Activated CD4-positive, alpha-beta T cell treated with anti-CD3 and anti-CD28 coated beads for 36 hours (primary cell): ENCODE data around the gene PKIB. TPM values are rescaled to one million over a fixed set of nuclear protein-coding genes. Genes with fewer than 3 reads are reported as not detected.

Experiments
- ATAC-seq: fragments of 200-7000 bp; cut with Tn5 transposase; one replicate; pipeline ENCODE4 v1.10.0; 2021; ENCODE audit warnings: mild to moderate bottlenecking, moderate library complexity
- CTCF ChIA-PET: fragments of 350-600 bp; sonication (Branson Sonifier 250); formaldehyde crosslinking; loops from one replicate; lab custom pipeline; 2021; ENCODE audit warnings: antibody characterized with exemption; lab: Charles Lee
- POLR2A ChIA-PET: fragments of 350-600 bp; sonication (Branson Sonifier 250); formaldehyde crosslinking; loops from one replicate; lab custom pipeline; 2021; ENCODE audit warnings: antibody characterized with exemption, inconsistent platforms; lab: Charles Lee
- DNase-seq: peaks from one replicate; pipeline ENCODE4 v3.0.0-alpha.2; 2020
- H3K27ac Mint-ChIP-seq: one replicate; pipeline ENCODE4 v1.8.0; 2021; ENCODE audit warnings: mixed read lengths
- H3K27me3 Mint-ChIP-seq: one replicate; pipeline ENCODE4 v1.8.0; 2021; ENCODE audit warnings: mixed read lengths
- H3K36me3 Mint-ChIP-seq: one replicate; pipeline ENCODE4 v1.8.0; 2021; ENCODE audit warnings: low read depth, mixed read lengths
- H3K4me1 Mint-ChIP-seq: one replicate; pipeline ENCODE4 v1.8.0; 2021; ENCODE audit warnings: mixed read lengths
- H3K4me3 Mint-ChIP-seq: one replicate; pipeline ENCODE4 v1.8.0; 2021; ENCODE audit warnings: mild to moderate bottlenecking, moderate library complexity, mixed read lengths
- H3K9me3 Mint-ChIP-seq: one replicate; pipeline ENCODE4 v1.8.0; 2021; ENCODE audit warnings: low read depth, mixed read lengths
- intact Hi-C, 2 experiments: fragments of 100-400 bp; cut with DNase I in 1 of 2; cut with micrococcal nuclease in 1 of 2; formaldehyde crosslinking; loops; one replicate each; pipeline versions ENCODE4 v1.14.2 to v1.15.1; 2022 to 2024; cut with DNase I, micrococcal nuclease
- total RNA-seq, 2 experiments: library from RNA; stranded (reverse); gene quantifications; one replicate each; pipeline ENCODE4 v1.2.3, GENCODE V29; 2021

The PKIB gene
- total RNA-seq, 2 experiments from 2014 or later, result 2.5 to 3.1 TPM

DNA sequence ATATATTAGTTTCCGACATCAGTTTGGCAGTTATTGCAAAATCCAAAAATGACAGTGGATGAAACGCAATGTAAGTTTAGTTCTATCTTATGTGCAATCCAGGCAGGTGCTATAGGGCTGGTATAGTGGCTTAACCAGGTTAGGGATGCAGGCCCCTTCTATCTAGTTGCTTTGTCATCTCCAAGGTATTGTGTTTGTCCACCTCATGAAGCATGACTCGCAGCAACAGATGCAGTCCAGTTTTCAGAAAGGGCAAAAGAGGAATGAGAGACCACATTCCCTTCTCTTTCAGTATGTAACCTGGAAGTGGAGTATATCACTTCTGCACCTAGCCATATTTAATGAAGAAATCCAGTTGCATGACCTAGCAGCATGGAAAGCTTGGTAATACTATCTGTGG lies 59.7 kb downstream of the PKIB start:
- Mint-ChIP-seq H3K27ac (no peak overlapping the region), H3K27me3 (peaks cover 2% of the 10 kb centered on the region), H3K36me3 (no peaks in the 10 kb centered on the region), H3K9me3 (no peaks in the 10 kb centered on the region), H3K4me1 (no peaks in the 10 kb centered on the region), H3K4me3 (no peak overlapping the region)
- ATAC-seq (no peak), DNase-seq (no peak)
- POLR2A ChIA-PET, result no interaction called here
- CTCF ChIA-PET, result no interaction called here
- intact Hi-C loops, result no loop called here

DNA sequence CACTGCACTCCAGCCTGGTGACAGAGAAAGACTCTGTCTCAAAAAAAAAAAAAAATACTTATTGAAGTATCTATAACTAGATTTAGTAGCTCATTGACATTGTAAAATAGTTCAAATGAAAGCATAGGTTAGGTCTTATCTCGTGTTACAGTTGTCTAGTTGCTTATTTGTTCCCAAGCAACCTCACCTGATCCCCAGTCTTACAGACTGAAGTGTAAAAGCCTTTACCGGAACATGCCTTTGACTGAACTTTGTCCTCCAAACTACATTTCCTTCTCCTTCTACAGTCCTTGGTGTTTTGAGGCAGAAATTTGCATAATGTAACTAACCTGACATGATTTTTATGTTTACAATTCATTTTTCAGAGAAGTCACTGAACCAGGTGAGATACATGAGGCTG lies 61.0 kb downstream of the PKIB start:
- H3K36me3 Mint-ChIP-seq, result no peaks in the 10 kb centered on the region
- H3K4me1 Mint-ChIP-seq, result no peaks in the 10 kb centered on the region
- CTCF ChIA-PET, result no interaction called here
- intact Hi-C loops, result no loop called here
- no peak overlapping the region for H3K4me3 Mint-ChIP-seq
- DNase-seq, result no peak
- POLR2A ChIA-PET, result no interaction called here
- H3K27me3 Mint-ChIP-seq, result peaks cover 2% of the 10 kb centered on the region
- ATAC-seq, result no peak
- H3K9me3 Mint-ChIP-seq, result no peaks in the 10 kb centered on the region
- H3K27ac Mint-ChIP-seq, result no peak overlapping the region

DNA sequence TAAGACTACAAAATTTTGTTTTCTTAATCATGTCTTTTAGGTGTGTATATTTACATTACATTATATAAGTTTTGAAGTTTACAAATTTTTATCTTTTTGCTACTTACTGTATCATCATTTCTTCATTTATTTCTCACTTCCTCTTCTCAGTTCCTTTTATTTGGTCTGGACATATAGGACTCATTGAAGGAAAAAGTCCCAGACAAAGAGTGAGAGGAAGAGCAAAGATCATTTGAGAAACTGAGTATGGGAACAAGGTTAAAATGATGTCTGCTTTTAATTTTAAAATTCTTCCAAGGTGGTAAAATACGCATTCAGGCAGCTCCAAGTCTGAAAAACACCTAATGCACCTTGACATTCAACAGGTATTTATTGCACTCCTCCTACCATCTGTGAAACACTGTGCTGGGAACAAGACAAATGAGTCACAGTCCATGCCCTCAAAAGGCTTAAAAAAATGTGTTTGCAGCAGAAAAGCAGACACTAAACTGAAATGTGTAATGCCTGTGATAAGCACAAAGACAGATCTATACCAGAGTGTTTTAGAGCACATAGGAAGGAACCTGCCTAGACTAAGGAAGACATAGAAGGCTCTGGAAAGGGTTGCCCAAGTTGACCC lies 63.2 kb downstream of the PKIB start:
- DNase-seq, result no peak
- CTCF ChIA-PET, result interaction anchor here (0.6 kb wide), 1 partner anchor 10 kb away, joined by 3 read pairs; no protein-coding TSS in a partner anchor

DNA sequence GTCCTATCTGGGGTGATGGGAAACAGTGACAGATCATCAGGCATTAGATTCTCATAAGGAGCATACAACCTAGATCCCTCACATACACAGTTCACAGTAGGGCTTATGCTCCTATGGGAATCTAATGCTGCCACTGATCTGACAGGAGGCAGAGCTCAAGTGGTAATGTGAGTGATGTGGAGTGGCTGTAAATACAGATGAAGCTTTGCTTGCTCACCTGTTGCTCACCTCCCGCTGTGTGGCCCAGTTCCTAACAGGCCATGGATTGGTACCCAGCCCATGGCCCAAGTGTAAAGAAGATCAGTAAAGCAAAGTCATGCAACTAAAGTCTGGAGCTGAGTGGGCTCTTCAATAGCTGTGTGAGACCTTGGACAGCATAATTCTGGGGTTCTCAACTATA lies 65.9 kb downstream of the PKIB start:
- H3K36me3 Mint-ChIP-seq, result no peaks in the 10 kb centered on the region
- ChIA-PET CTCF (no interaction called here), POLR2A (no interaction called here)
- no peak for ATAC-seq
- DNase-seq, result no peak
- no peak overlapping the region for H3K4me3 Mint-ChIP-seq
- H3K4me1 Mint-ChIP-seq, result no peaks in the 10 kb centered on the region
- no peaks in the 10 kb centered on the region for H3K27me3 Mint-ChIP-seq
- no peaks in the 10 kb centered on the region for H3K9me3 Mint-ChIP-seq
- intact Hi-C loops, result no loop called here
- no peak overlapping the region for H3K27ac Mint-ChIP-seq

More for the DNA sequence above, 63.2 kb downstream of the PKIB start:
- intact Hi-C loops, result no loop called here
- H3K9me3 Mint-ChIP-seq, result no peaks in the 10 kb centered on the region
- H3K27ac Mint-ChIP-seq, result no peak overlapping the region
- no peaks in the 10 kb centered on the region for H3K36me3 Mint-ChIP-seq
- H3K27me3 Mint-ChIP-seq, result peaks cover 2% of the 10 kb centered on the region
- no peak overlapping the region for H3K4me3 Mint-ChIP-seq
- POLR2A ChIA-PET, result no interaction called here
- ATAC-seq, result no peak
- H3K4me1 Mint-ChIP-seq, result no peaks in the 10 kb centered on the region

DNA sequence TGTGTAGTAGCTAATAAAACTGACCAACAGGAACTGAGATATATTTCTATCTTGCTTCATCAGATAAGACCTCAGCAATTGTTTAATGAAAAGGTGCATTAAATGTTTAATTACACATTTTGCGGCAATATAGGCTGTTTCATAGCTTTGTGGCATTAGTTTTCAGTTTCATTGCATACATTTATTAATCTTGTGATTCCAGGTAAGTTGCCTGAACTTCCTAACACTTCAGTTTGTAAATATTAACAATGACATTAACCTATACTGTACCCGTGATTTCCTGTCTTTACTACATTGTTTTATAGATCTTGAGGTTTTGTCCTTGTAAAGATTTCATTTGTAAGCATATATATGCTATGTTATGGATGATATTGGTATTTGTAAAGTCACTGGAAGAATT lies 66.5 kb downstream of the PKIB start:
- intact Hi-C loops, result no loop called here
- CTCF ChIA-PET, result no interaction called here
- POLR2A ChIA-PET, result no interaction called here
- Mint-ChIP-seq H3K36me3 (no peaks in the 10 kb centered on the region), H3K27ac (no peak overlapping the region), H3K4me1 (no peaks in the 10 kb centered on the region), H3K27me3 (no peaks in the 10 kb centered on the region), H3K9me3 (no peaks in the 10 kb centered on the region), H3K4me3 (no peak overlapping the region)
- no peak for DNase-seq
- no peak for ATAC-seq

DNA sequence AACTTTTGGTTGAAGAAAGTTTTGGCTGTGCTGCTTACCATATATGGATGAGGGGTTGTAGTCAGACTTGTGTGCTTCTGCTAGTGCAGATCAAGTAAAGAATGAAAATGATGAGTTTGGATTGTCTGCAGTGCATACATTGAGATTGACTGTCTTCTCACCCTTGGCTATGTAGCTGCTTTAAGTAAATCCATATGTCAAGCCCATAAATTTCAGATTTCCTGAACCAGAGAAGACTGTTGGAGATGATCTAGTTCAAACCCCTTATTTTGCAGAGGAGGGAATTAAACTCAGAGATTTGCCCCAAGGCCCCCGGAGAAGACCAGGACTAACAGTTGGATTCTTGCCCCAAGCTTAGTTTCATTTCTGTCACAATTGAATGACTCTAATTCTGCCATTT lies 67.2 kb downstream of the PKIB start:
- Mint-ChIP-seq H3K4me3 (no peak overlapping the region), H3K9me3 (no peaks in the 10 kb centered on the region), H3K27me3 (no peaks in the 10 kb centered on the region), H3K36me3 (no peaks in the 10 kb centered on the region), H3K27ac (no peak overlapping the region), H3K4me1 (no peaks in the 10 kb centered on the region)
- CTCF ChIA-PET, result no interaction called here
- DNase-seq, result no peak
- POLR2A ChIA-PET, result no interaction called here
- no peak for ATAC-seq
- intact Hi-C loops, result no loop called here

- ATAC-seq (no peak), DNase-seq (no peak)
- H3K27me3 Mint-ChIP-seq, result no peaks in the 10 kb centered on the region
- no peaks in the 10 kb centered on the region for H3K9me3 Mint-ChIP-seq
- intact Hi-C loops, result no loop called here
- no peaks in the 10 kb centered on the region for H3K4me1 Mint-ChIP-seq
- H3K27ac Mint-ChIP-seq, result no peak overlapping the region
- H3K4me3 Mint-ChIP-seq, result no peak overlapping the region
- no peaks in the 10 kb centered on the region for H3K36me3 Mint-ChIP-seq
- POLR2A ChIA-PET, result no interaction called here
- CTCF ChIA-PET, result no interaction called here
Observed at GRCh38 chr6:122678841-122679240, 68.6 kb downstream of the PKIB start.

DNA sequence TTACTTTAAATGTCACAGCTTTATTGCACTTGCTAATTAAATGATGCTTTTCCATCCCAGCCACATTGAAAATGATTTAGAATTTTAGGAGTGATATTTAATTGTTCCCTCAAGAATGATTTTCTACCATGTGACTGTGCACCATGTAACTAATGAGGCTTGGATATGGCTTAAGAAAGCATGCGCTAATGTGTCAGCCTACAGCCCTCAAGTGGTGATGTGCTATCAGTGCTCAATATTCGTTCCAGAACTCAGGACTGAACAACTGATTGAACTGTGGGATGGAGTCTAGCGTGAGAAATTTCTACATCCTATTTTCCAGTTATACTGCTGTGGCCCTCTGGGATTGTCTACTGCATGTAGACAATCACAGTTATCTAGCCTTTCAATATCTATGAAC lies 71.5 kb downstream of the PKIB start:
- no peaks in the 10 kb centered on the region for H3K4me1 Mint-ChIP-seq
- intact Hi-C loops, result no loop called here

GRCh38 chr6:122683989-122684651 lies 73.9 kb downstream of the PKIB start:
- ChIA-PET CTCF (no interaction called here), POLR2A (no interaction called here)
- no peaks in the 10 kb centered on the region for H3K27me3 Mint-ChIP-seq
- no peak overlapping the region for H3K27ac Mint-ChIP-seq
- H3K4me3 Mint-ChIP-seq, result no peak overlapping the region
- no peaks in the 10 kb centered on the region for H3K9me3 Mint-ChIP-seq
- DNase-seq (no peak), ATAC-seq (no peak)
- intact Hi-C loops, result no loop called here
- H3K36me3 Mint-ChIP-seq, result no peaks in the 10 kb centered on the region
- H3K4me1 Mint-ChIP-seq, result no peaks in the 10 kb centered on the region

More for the DNA sequence above, 71.5 kb downstream of the PKIB start:
- Mint-ChIP-seq H3K36me3 (no peaks in the 10 kb centered on the region), H3K27ac (no peak overlapping the region), H3K27me3 (no peaks in the 10 kb centered on the region), H3K9me3 (no peaks in the 10 kb centered on the region), H3K4me3 (no peak overlapping the region)
- no peak for DNase-seq
- ATAC-seq, result no peak
- ChIA-PET POLR2A (no interaction called here), CTCF (no interaction called here)

- Mint-ChIP-seq H3K27me3 (no peaks in the 10 kb centered on the region), H3K9me3 (no peaks in the 10 kb centered on the region), H3K27ac (no peak overlapping the region), H3K36me3 (no peaks in the 10 kb centered on the region), H3K4me1 (no peaks in the 10 kb centered on the region), H3K4me3 (no peak overlapping the region)
- ChIA-PET CTCF (no interaction called here), POLR2A (interaction anchor here (0.6 kb wide), 1 partner anchor 127 kb away, joined by 3 read pairs; no protein-coding TSS in a partner anchor)
- intact Hi-C loops, result no loop called here
- ATAC-seq (no peak), DNase-seq (no peak)
Observed at GRCh38 chr6:122692175-122692598, 82.0 kb downstream of the PKIB start.

- ATAC-seq (no peak), DNase-seq (no peak)
- Mint-ChIP-seq H3K4me3 (no peak overlapping the region), H3K27ac (no peak overlapping the region), H3K9me3 (no peaks in the 10 kb centered on the region), H3K4me1 (no peaks in the 10 kb centered on the region), H3K27me3 (no peaks in the 10 kb centered on the region), H3K36me3 (no peaks in the 10 kb centered on the region)
- intact Hi-C loops, result no loop called here
- CTCF ChIA-PET, result no interaction called here
- POLR2A ChIA-PET, result no interaction called here
Observed at GRCh38 chr6:122692807-122693580, 82.8 kb downstream of the PKIB start.

DNA sequence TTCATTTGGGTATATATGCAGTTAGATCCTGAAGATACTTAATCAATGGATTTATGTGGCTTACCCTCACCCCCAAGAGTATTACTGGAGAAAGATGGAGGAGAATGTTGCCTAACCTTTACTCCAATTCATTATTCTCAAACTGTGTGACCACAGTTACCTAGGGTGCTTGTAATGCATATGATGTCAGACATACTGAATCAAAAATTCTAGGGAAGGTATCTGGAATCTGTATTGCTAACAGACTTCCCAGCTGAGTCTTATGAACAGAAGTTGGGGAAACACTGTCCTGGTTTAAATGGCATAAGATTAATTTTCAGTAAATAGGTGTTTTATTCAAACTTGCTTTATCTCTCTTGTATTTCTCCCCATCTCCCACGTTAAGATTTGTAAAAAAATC lies 83.9 kb downstream of the PKIB start:
- POLR2A ChIA-PET, result no interaction called here
- no peaks in the 10 kb centered on the region for H3K9me3 Mint-ChIP-seq

More for the DNA sequence above, 83.9 kb downstream of the PKIB start:
- intact Hi-C loops, result no loop called here
- Mint-ChIP-seq H3K27ac (no peak overlapping the region), H3K36me3 (no peaks in the 10 kb centered on the region), H3K4me1 (no peaks in the 10 kb centered on the region), H3K27me3 (no peaks in the 10 kb centered on the region), H3K4me3 (no peak overlapping the region)
- no peak for DNase-seq
- no peak for ATAC-seq
- CTCF ChIA-PET, result no interaction called here
